ENCODE measurements around the gene SORCS2.

DNA sequence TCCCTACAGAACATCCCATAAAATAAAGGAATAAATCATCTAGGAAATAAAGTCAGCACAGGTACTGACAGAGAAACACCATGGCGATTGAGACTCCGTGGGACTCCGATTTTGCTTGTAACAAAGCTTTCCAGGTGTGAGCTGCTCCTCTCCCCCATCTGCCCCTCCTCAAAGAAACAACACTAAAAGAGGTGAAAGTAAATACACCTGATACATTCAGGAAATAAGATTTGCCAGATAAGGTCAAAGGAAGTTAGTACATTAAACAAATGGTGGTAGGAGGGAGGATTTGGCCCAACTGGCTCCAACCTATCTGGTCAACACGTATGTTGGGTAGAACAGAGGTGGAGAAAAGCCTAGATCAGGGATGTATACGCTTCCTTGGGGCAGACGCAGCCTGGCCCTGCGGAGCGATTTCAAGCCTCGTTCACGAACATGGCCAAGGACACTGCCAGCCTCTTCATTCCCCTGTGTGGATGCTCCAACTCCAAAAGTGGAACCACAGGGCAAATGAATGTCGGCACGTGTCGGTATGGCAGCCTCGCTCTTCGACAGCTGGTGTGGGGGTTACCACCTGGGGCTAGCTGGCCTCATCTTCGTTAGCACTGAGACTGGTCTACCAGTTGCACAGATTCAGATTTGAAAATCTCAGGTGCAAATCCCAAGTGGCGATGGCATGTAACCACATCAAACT, 584.8 kb downstream of the SORCS2 start:
- no peak for TF ChIP-seq POLR2A (IDR thresholded peaks at IDR 0.05)
- TF ChIP-seq, protein P1, sequence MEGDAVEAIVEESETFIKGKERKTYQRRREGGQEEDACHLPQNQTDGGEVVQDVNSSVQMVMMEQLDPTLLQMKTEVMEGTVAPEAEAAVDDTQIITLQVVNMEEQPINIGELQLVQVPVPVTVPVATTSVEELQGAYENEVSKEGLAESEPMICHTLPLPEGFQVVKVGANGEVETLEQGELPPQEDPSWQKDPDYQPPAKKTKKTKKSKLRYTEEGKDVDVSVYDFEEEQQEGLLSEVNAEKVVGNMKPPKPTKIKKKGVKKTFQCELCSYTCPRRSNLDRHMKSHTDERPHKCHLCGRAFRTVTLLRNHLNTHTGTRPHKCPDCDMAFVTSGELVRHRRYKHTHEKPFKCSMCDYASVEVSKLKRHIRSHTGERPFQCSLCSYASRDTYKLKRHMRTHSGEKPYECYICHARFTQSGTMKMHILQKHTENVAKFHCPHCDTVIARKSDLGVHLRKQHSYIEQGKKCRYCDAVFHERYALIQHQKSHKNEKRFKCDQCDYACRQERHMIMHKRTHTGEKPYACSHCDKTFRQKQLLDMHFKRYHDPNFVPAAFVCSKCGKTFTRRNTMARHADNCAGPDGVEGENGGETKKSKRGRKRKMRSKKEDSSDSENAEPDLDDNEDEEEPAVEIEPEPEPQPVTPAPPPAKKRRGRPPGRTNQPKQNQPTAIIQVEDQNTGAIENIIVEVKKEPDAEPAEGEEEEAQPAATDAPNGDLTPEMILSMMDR (IDR thresholded peaks at IDR 0.05): no peak
